Activated CD8-positive, alpha-beta memory T cell treated with anti-CD3 and anti-CD28 coated beads, Interleukin-2, amount 50 U/mL, for 1 hour (primary cell): ENCODE measurements around the gene TM4SF5.
"Not testable (repeated sequence)": the region's sequence is repeated elsewhere in the genome, so short reads cannot be mapped to it uniquely, and the experiment has no call there.

ENCODE experiments used
- DNase-seq: peaks from one replicate; pipeline ENCODE4 v3.0.0-alpha.2; 2020; ENCODE audit errors: extremely low read depth

Gene TM4SF5

DNA sequence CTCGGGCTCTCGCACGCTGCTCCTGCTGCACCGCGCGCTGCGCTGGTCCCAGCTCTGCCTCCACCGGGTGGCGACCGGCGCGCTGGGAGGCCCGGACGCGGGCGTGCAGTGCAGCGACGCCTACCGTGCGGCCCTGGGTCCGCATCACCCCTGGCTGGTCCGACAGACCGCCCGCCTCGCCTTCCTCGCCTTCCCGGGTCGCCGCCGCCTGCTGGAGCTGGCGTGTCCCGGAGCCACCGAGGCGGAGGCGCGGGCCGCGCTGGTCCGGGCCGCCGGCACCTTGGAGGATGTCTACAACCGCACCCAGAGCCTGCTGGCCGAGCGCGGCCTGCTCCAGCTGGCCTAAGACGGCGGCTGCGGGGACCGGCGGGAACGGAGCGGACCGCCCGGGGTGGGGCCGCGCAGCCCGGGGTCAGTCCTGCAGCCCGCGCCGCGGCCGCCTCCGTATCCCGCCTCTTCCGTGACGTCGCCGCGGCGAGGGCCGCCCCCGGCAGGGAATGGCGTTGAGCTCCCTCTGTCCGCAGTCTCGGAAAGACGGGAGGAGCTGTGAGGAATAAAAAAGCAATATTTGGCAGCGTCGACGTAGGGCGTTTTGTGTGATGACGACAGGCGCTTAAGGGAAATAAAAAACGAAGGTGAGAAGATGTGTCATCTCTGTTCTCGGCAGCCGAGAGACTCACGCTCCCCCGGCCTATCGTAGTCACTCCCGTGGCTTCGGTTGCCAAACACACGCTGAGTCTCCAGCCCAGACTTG, 18.4 kb downstream of the TM4SF5 start:
- DNase-seq, result peak; percentile 57

DNA sequence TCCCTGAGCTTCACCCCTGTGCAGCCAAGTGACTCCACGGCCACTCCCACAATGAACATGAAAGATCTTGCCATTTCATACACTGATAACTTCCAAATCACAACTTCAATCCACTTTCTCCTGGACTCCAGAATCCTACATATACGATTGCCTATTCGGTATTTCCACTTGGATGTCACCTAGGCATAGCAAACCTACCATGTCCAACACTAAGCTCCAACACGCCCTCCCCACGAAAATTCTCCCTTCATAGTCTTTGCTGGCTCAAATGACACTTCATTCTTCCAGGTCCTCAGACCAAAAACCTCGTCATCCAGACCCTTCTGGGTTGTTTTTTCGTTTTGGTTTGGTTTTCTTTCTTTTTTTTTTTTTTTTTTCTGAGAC, 19.0 kb downstream of the TM4SF5 start:
- no peak for DNase-seq

DNA sequence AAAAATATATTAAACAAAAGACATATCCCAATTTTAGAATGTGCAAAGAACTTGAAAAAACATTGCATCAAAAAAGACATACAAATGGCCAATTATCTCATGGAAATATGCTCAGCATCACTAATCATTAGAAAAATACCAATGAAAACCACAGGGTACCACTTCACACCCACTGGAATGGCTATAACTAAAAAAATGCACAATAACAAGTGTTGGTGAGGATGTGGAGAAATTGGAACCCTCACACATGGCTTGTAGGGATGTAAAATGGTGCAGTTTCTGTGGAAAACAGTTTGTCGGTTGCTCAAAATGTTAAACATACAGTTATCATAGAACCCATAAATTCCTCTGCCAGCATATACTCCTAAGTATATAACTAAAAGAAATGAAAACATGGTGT, 23.5 kb downstream of the TM4SF5 start:
- DNase-seq, result no peak

GRCh38 chr17:4796552-4796920, 24.9 kb downstream of the TM4SF5 start:
- no peak for DNase-seq

DNA sequence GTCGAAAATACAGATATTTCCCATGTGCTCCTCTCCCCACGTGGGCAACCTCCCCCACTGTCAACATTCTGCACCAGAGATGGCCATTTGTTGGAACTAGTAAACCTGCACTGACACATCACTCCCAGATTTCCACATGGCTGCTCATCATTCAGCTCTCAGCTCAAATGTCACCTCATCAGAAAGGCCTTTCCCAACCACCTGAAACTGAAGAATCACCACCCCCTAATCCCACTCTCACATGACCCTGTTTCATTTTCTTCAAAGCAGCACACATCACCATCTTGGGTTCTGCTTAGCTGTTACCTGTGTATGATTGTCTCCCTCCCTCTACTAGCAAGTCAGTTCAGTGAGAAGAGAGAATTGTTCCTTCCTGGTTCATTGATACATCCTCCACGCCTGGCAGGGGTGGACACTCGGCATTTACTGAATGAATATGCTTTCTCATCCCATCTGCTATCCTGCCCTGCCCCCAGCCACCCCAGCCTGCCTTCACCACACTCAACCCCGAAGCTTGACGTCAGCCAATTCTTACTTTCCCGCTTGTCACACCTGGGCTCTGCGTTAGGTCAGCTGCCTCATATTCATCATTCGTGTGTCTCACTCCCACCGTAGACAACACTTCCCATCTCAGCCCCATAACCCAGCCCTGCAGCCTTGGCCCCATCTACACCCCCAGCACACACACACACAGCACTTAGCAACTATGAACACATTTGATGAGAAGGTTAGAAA, 28.9 kb downstream of the TM4SF5 start:
- DNase-seq, result no peak

- no peak for DNase-seq
Observed at GRCh38 chr17:4802228-4802627, 30.5 kb downstream of the TM4SF5 start, which contains the start of gene C17orf114. C17orf114 (minus strand) TSS chr17:4802328.

- no peak for DNase-seq
Observed at GRCh38 chr17:4806456-4806776, 34.7 kb downstream of the TM4SF5 start.

DNA sequence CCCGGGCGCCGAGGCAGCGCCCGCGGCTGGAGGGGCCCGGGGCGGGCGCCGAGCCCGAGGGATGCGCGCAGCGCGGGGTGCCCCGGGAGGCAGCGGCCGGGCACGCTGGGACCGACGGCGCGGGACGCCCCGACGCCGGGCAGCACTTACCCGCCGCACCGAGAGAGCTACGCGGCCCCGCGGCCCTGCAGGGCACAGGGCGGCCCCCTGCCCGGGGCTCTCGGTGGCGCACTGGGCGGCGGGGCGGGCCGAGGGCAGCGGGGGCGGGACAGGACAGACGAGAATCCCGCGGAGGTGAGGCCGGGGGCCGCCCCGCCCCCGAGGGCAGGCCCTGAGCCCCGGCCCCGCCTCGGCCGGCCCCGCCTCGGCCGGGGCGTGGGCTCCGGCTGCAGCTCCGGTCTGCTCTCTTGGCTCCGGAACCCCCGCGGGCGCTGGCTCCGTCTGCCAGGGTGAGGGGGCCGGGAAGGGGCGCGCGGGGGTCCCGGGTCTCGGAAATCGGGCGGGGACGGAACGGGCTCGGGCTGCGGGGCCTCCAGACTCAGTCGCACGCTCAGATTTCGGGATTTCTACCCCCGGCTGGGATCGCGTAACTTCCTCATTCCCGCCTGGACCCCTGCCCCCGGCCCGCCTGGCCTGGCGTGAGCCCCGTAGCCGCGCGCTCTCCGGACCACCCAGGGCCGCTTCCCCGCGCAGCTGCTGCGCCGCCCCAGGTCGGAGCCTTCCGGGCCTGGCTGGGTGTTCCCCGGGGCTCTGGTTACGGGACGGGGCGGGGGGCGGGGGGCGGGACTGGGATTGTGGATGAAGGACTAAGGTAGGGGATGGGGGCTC, 35.3 kb downstream of the TM4SF5 start, which contains the start of gene PLD2:
Gene PLD2, plus strand, starts transcription at position 376 of the 828 bp plus-strand sequence. CDS start 621 bp downstream, outside the sequence.
- DNase-seq, result peak; percentile 40

- DNase-seq, result no peak
Observed at GRCh38 chr17:4807605-4808377, 36.1 kb downstream of the TM4SF5 start.

GRCh38 chr17:4808378-4808767, 36.7 kb downstream of the TM4SF5 start:
- no peak for DNase-seq

DNA sequence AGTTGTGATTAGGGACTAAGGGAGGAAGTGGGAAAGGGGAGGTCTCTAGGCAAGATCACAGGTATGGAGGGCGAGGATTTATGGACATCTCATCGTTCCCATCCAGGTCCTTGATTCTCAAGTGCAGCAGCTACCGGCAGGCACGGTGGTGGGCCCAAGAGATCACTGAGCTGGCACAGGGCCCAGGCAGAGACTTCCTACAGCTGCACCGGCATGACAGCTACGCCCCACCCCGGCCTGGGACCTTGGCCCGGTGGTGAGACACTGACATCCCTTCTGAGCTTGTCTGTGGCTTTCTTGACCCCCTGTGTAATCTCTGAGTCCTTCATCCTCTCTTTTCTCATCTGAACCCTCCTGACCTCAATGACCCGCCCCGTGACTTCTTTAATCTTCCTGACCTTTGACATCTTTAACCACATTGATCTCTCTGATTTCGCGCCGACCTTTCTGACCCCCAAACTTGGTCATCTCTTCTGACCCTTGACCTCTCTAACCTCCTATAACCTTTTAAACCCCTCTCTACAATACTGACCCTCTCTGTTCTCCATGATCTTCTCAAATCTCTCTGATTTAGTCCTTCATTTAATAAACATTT, 39.1 kb downstream of the TM4SF5 start:
- DNase-seq, result no peak

- DNase-seq, result no peak
Observed at GRCh38 chr17:4811471-4811870, 39.8 kb downstream of the TM4SF5 start.

- no peak for DNase-seq
Observed at GRCh38 chr17:4812690-4813089, 41.0 kb downstream of the TM4SF5 start.

DNA sequence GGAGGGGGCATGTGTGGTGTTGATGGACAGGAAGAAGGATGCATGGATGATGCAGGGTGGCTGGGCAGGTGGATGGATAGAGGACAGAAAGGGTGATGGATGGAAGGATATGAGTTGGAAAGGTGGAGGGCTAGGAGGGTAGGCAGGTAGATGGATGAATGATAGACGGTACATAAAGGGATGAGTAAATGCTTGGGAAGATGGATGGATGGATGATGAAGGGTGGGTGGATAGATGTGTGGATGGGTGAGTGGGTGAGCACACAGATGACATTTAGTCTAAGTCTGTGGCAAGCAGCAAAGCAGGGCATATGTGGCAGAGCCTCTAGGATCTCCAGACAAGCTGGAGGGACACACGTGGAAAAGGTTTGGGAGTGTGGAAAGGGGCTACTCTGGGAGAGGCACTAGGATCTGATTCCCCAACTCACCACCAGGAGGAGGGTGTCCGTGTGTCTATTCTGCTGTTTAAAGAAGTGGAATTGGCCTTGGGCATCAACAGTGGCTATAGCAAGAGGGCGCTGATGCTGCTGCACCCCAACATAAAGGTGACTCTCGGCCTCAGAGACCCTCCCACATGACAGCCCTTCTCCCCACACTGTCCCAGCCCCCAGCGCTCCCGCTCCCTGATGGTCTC, 43.5 kb downstream of the TM4SF5 start:
- DNase-seq, result no peak

DNA sequence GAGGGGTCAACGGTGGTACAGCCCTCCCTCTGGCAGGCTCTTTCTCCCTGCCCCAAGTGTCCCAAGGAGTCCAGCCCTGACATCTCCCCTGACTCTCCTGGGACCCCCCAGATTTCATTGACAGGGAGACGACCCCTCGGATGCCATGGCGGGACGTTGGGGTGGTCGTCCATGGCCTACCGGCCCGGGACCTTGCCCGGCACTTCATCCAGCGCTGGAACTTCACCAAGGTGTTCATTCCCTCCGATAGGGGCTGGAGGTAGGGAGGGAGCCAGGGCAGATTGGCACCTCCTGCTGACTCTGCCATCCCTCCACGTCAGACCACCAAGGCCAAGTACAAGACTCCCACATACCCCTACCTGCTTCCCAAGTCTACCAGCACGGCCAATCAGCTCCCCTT, 45.1 kb downstream of the TM4SF5 start:
- no peak for DNase-seq

GRCh38 chr17:4818276-4818675, 46.6 kb downstream of the TM4SF5 start:
- DNase-seq, result no peak

GRCh38 chr17:4822835-4823234, 51.1 kb downstream of the TM4SF5 start:
- no peak for DNase-seq

- DNase-seq, result no peak
Observed at GRCh38 chr17:4823373-4824089, 51.8 kb downstream of the TM4SF5 start.

DNA sequence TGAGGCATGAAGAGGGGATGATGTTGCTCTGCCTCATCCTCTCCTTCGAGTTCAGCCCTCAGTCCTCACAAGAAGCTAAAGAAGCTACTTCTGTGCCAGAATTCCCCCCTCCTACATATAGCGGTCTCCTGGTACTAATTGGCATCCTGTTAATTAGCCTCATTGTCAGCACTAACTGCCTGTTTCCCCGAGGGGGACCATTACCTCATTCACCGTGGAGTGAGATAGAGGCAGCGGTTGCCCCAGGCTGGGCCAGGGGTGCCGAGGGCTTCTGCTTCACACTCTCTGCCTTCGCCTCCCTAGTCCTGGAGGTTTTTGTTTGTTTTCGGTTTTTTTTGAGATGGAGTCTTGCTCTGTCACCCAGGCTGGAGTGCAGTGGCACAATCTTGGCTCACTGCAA, 55.7 kb downstream of the TM4SF5 start:
- no peak for DNase-seq

DNA sequence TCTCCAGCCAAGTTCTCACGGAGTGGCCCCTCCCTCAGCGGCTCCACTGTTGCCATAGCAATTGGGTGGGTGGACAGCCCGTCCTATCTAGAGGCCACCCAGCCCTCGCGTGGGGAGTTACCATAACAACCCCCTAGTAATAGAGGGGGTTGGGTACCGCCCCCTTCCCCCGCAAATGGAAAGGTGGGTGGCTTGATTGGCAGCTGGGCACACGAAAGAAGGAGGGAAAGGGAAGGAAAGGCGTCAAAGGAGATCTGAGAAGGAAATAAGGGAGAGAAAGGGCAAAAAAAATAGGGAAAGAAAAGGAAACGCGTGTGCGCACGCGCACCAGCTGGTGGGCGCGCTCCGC, 61.1 kb downstream of the TM4SF5 start:
- DNase-seq, result not testable (repeated sequence)
